GM19395 (cell line): ENCODE measurements around the gene SLC16A6.
"Not testable (repeated sequence)": the region's sequence is repeated elsewhere in the genome, so short reads cannot be mapped to it uniquely, and the experiment has no call there.

Source experiments
- ATAC-seq: cut with Tn5 transposase; IDR thresholded peaks from one replicate; pipeline ENCODE4 v1.9.1; 2021; ENCODE audit warnings: mild to moderate bottlenecking, moderate library complexity; ENCODE audit not compliant: unreplicated experiment

The SLC16A6 gene

DNA sequence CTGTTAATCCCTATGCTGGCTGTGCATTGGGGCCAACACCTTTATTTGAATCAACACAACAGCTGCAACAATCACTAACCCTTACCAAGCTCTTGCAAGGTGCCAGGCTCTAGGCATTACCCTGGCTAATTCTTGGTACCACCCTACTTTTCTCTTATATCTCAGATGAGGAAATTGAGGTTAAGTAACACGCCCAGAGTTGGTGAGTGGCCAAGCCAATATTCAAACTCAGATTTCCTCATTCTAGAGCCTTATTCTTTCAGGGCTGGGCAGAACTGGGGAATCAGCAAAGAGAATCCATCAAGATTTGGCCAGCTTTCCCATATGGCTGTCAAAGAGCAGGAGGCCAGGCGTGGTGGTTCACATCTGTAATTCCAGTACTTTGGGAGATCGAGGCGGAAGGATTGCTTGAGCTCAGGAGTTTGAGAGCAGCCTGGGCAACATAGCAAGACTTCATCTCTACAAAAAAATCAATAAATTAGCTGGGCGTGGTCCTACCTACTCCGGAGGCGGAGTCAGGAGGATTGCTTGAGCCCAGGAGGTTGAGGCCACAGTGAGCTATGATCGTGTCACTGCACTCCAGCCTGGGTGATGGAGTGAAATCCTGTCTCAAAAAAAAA is 24.1 kb upstream of the SLC16A6 start:
- ATAC-seq: no peak

DNA sequence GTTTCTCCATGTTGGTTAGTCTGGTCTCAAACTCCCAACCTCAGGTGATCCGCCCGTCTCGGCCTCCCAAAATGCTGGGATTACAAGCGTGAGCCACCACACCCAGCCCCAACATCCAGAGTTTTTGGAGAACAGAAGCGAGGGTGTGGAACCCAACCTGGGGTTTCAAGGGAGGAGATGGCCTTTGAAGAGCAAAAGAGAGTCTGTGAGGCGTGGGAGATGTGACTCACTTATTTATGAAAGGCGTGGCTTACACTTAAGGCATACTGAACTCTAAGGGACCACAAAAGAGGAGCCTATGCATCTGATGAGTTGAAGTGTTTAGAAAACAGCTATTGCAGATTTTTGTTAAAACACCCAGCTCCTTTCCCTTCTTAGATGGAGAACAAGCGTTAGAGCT is 19.2 kb upstream of the SLC16A6 start:
- no peak for ATAC-seq

GRCh38 chr17:68309066-68309670 is 18.2 kb upstream of the SLC16A6 start:
- ATAC-seq: not testable (repeated sequence)

DNA sequence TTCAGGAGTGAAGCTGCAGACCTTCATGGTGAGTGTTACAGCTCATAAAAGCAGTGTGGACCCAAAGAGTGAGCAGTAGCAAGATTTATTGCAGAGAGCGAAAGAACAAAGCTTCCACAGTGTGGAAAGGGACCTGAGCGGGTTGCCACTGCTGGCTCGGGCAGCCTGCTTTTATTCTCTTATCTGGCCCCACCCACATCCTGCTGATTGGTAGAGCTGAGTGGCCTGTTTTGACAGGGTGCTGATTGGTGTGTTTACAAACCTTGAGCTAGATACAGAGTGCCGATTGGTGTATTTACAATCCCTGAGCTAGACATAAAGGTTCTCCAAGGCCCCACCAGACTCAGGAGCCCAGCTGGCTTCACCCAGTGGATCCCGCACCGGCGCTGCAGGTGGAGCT is 17.6 kb upstream of the SLC16A6 start:
- not testable (repeated sequence) for ATAC-seq

DNA sequence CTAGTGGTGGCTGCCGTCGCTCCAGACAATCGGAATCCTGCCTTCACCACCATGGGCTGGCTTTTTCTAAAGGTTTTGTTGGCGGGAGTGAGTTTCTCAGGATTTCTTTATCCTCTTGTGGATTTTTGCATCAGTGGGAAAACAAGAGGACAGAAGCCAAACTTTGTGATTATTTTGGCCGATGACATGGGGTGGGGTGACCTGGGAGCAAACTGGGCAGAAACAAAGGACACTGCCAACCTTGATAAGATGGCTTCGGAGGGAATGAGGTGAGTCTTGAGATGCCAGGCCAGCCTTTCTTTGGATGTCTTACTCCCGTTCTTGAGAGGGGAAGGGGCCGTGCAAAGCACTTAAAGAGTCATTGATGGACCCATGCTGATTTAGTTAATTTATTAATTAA is 16.5 kb upstream of the SLC16A6 start:
- ATAC-seq: no peak

DNA sequence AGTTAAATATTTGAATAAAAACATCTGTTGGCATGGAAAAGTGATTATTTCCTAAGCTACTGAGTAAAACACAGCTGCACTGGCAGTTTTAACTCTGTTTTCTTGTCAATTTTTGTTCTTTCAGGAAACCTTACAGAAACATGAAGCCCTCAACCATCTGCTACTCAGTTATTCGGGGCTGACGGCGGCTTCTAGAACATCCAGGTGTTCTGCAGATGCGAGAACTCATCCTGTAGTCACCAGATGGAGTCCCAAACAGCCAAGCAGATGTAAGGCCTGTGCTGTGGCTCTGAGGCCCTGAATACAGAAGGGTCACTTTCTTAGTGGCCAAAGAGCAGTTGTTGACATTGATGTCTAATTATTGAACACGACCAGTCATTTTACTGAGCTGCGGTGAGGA is 15.9 kb upstream of the SLC16A6 start:
- no peak for ATAC-seq

- ATAC-seq: no peak
Measured at GRCh38 chr17:68305142-68305541, 14.2 kb upstream of the SLC16A6 start.

- no peak for ATAC-seq
Measured at GRCh38 chr17:68304706-68305105, 13.8 kb upstream of the SLC16A6 start.

DNA sequence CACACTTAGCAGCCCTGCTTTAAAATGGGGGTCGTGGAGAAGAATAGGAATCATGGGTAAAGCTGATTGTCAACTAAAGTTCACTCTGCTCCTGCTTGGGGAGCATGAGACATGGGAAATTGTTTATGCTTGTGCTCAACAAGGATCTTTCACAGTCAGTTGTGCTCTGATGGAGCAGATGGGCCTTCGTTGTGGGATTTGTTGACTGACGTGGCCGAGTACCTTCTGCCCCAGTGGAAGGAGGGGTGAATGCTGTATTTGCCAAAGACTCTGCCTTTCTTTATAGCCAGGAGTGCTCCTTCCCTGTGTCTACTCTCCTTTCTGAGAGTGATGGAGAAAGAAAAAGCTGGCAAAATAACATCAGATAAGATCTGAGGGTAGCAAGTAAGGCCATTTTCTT is 11.7 kb upstream of the SLC16A6 start:
- no peak for ATAC-seq

- ATAC-seq: no peak
Measured at GRCh38 chr17:68302066-68302564, 11.2 kb upstream of the SLC16A6 start.

- ATAC-seq: no peak
Measured at GRCh38 chr17:68301438-68301959, 10.6 kb upstream of the SLC16A6 start.

DNA sequence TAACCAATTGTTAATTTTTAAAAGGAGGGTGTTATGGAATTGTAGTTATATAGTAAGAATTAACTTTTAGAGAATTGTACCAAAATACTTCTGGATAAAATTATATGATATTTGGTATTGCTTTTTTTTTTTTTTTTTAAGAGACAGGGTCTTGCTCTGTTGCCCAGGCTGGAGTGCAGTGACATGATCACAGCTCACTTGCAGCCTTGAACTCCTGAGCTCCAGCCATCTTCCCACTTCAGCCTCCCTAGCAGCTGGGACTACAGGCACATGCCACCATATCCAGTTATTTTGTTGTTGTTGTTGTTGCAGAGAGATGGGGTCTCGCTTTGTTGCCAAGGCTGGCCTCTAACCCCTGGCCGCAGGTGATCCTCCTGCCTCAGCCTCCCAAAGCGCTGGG is 8.9 kb upstream of the SLC16A6 start:
- no peak for ATAC-seq

GRCh38 chr17:68298601-68299000 is 7.7 kb upstream of the SLC16A6 start:
- ATAC-seq: no peak

GRCh38 chr17:68297195-68297594 is 6.3 kb upstream of the SLC16A6 start:
- ATAC-seq: no peak

GRCh38 chr17:68296217-68297191 is 5.6 kb upstream of the SLC16A6 start:
- ATAC-seq: no peak

- no peak for ATAC-seq
Measured at GRCh38 chr17:68295086-68295485, 4.2 kb upstream of the SLC16A6 start.

- ATAC-seq: no peak
Measured at GRCh38 chr17:68294617-68295016, 3.7 kb upstream of the SLC16A6 start.

GRCh38 chr17:68294196-68294555 is 3.2 kb upstream of the SLC16A6 start:
- no peak for ATAC-seq

DNA sequence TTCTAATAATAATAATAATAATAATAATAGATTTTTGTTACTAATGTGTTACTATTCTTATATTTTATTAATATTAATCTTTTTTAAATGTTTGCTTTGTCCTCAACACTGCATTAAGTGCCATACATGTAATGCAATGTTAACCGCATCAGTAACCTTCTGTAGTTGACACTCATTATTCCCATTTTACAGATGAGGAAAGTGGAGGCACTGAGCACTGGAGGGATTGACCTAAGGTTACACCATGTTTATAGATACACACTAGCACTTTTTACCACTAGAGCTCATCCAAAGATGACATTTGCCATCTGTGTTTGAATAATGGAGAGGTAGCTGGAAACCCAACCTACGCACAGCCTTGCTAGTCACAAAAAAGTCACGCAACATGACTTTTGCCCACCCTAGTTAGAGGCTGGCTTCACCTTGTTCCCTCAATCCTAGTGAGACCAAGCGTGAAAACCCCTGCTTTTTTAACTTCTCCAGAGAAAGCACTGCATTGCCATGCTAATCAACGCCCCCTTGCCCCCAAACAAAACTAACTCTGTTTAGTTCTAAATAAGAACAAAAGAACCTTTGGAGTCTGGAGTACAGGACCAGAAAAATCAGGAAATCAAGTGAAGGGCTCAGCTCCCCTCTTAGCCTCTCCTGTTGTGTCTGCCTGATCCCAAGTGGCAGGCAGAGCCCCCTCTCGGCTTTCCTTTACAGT is 2.7 kb upstream of the SLC16A6 start:
- no peak for ATAC-seq

GRCh38 chr17:68292689-68293040 is 1.7 kb upstream of the SLC16A6 start:
- no peak for ATAC-seq
